NB4 (cell line): ENCODE data around the gene SNAP29.
"Not testable (repeated sequence)": the region's sequence is repeated elsewhere in the genome, so short reads cannot be mapped to it uniquely, and the experiment has no call there.

Experiments
- MYC ChIP-seq: IDR thresholded peaks from 2 replicates; pipeline ENCODE4 v1.6.1; 2011; ENCODE audit warnings: low read depth, low read length
- POLR2A ChIP-seq: IDR thresholded peaks from 2 replicates; pipeline ENCODE4 v1.6.1; 2011; ENCODE audit warnings: mild to moderate bottlenecking; ENCODE audit not compliant: insufficient read length; ENCODE audit errors: extremely low read depth
- TF ChIP-seq, protein P1 (sequence below): IDR thresholded peaks from one replicate; pipeline ENCODE4 v1.5.1; 2012; ENCODE audit warnings: low read depth, low read length
- TF ChIP-seq, protein P2 (sequence below): IDR thresholded peaks from 2 replicates; pipeline ENCODE4 v1.6.1; 2011; ENCODE audit warnings: low read depth, low read length

DNA sequence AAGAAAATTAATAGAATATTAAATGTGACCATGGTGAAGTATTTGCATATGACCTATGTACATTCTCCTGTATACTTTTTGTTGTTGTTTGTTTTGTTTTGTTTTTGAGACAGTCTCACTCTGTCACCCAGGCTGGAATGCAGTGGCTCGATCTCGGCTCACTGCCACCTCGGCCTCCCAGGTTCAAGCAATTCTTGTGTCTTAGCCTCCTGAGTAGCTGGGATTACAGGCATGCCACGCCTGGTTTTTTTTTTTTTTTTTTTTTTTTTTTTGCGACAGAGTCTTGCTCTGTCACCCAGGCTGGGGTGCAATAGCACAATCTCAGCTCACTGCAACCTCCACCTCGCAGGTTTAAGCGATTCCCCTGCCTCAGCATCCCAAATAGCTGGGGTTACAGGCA lies 38.9 kb downstream of the SNAP29 start:
- TF ChIP-seq, protein P1, sequence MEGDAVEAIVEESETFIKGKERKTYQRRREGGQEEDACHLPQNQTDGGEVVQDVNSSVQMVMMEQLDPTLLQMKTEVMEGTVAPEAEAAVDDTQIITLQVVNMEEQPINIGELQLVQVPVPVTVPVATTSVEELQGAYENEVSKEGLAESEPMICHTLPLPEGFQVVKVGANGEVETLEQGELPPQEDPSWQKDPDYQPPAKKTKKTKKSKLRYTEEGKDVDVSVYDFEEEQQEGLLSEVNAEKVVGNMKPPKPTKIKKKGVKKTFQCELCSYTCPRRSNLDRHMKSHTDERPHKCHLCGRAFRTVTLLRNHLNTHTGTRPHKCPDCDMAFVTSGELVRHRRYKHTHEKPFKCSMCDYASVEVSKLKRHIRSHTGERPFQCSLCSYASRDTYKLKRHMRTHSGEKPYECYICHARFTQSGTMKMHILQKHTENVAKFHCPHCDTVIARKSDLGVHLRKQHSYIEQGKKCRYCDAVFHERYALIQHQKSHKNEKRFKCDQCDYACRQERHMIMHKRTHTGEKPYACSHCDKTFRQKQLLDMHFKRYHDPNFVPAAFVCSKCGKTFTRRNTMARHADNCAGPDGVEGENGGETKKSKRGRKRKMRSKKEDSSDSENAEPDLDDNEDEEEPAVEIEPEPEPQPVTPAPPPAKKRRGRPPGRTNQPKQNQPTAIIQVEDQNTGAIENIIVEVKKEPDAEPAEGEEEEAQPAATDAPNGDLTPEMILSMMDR, result not testable (repeated sequence)
- not testable (repeated sequence) for TF ChIP-seq POLR2A, MYC
- TF ChIP-seq, protein P2, sequence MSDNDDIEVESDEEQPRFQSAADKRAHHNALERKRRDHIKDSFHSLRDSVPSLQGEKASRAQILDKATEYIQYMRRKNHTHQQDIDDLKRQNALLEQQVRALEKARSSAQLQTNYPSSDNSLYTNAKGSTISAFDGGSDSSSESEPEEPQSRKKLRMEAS, result not testable (repeated sequence)
